Daoy (cell line): ENCODE results near the gene LINGO3. TPM values are rescaled to one million over a fixed set of nuclear protein-coding genes. Genes with fewer than 3 reads are reported as not detected.

ENCODE experiments used
- DNase-seq: peaks from one replicate; pipeline ENCODE4 v3.0.0-alpha.2; 2015; ENCODE audit warnings: low read depth
- total RNA-seq: library from RNA; depleted of rRNA; stranded (reverse); fragments of >200 nt; shearing (Covaris generic); gene quantifications from 2 replicates; pipeline ENCODE4 v1.2.3, GENCODE V29; 2014

Gene LINGO3
- total RNA-seq, 1 experiment from 2014 or later, result 0.23 TPM

DNA sequence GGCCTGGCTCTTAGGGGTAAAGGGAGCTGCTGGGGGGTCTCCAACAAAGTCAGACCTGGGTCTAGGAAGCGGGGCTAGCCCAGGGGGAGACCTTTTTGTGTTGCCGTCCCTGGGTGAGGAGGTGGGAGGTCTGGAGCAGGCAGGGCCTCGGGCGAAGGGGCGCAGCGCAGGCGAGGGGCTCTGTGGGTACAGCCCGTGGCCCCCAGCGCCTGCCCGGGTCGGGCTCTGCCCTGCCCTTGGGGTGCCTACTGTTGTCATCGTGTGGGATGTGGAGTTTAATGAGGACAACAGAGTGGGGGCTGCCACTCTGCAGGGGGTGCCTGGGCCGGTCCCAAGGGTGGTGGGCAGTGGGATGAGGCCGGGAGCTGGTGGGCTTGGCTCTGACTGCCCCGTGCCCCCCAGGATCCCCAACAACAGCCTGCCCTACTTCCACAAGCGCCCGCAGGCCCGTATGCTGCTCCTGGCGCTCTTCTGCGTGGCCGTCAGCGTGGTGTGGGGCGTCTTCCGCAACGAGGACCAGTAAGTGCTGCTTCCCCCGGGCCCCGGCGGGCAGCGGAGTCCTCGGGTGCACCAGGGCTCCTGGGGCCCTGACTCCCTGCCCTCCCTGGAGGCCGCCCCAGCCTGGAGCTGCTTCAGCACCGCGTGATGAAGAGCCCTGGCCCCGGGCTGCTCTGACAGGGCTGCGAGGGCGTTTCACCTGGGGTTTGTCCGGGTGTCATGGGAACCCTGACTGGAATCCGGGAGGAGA lies 32.7 kb upstream of the LINGO3 start:
- no peak for DNase-seq

DNA sequence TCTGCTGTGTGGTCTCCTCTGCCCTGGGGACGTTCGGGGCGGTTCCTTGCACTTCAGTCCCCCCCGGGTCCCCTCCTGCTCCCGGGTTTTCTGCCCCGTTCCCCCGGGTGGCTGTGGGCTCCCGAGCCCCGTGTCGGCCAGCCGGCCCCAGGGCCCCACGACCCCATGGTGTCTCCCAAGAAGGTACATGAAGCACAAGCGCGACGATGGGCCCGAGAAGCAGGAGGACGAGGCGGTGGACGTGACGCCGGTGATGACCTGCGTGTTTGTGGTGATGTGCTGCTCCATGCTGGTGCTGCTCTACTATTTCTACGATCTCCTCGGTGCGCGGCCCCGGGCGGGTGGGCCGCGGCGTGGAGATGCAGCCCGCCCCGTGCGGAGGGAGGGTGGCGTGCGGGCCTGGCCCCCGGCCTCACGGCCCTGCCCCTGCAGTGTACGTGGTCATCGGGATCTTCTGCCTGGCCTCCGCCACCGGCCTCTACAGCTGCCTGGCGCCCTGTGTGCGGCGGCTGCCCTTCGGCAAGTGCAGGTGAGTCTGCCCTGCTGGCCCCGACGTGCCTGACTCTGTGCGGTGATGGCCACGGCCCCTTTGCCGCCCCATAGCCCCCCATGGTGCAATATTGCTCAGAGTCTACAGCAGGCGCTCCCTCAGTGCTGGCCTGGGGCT lies 31.8 kb upstream of the LINGO3 start:
- no peak for DNase-seq

DNA sequence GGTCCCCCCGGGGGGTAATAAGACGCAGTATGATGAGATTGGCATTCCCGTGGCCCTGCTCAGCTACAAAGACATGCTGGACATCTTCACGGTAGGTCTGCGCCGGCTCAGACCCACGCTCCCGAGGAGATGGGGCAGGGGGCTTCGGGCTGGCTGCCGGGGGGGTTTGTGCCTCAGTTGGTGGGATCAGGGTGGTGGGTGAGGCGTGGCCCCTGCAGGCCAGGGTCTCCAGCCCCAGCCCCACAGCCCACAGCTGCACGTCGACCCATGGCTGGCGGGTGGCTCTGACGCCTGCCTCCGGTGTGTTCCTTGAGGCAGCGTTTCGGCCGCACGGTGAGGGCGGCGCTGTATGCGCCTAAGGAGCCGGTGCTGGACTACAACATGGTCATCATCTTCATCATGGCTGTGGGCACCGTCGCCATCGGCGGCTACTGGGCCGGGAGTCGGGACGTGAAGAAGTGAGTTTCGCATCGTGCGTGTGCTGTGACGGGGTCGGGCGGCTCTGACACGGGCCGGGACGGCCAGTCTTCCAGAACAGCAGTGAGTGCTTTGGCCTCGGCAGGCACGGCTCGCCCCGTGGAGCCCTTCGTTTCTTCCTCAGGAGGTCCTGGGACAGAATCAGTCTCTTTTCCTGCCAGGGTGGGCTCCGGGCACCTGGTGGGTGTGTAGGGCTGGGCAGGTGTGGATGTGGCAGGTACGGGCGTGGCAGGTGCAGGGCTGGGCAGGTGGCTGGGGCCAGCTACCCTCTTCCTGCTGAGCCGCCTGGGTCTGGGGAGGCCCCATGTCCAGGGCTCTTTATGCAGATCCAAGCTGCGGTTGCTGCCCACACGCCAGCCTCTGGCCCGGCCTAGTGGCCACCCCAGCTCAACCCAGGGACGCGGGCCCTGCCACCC lies 31.0 kb upstream of the LINGO3 start:
- DNase-seq, result no peak

- DNase-seq, result no peak
Measured at GRCh38 chr19:2338055-2338615, 30.2 kb upstream of the LINGO3 start.

GRCh38 chr19:2337329-2337707 lies 29.4 kb upstream of the LINGO3 start:
- no peak for DNase-seq

GRCh38 chr19:2336528-2337328 lies 28.8 kb upstream of the LINGO3 start:
- no peak for DNase-seq

DNA sequence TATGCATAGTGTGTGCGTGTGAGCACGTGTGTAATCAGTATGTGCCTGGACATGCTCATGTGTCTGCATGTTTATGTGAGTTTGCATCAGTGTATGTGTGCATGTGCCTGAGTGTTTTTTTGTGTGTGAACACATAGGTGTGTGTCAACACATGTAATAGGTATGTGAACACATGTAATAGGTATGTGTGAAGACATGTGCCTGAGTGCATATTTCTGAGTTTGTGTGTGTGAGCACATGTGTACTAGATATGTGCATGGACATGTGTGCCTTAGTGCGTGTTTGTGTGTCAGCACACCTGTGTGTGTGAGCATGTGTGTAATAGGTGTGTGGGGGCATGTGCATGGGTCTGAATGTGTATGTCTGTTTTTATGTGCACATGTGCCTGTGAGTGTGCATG lies 27.9 kb upstream of the LINGO3 start:
- DNase-seq, result no peak

DNA sequence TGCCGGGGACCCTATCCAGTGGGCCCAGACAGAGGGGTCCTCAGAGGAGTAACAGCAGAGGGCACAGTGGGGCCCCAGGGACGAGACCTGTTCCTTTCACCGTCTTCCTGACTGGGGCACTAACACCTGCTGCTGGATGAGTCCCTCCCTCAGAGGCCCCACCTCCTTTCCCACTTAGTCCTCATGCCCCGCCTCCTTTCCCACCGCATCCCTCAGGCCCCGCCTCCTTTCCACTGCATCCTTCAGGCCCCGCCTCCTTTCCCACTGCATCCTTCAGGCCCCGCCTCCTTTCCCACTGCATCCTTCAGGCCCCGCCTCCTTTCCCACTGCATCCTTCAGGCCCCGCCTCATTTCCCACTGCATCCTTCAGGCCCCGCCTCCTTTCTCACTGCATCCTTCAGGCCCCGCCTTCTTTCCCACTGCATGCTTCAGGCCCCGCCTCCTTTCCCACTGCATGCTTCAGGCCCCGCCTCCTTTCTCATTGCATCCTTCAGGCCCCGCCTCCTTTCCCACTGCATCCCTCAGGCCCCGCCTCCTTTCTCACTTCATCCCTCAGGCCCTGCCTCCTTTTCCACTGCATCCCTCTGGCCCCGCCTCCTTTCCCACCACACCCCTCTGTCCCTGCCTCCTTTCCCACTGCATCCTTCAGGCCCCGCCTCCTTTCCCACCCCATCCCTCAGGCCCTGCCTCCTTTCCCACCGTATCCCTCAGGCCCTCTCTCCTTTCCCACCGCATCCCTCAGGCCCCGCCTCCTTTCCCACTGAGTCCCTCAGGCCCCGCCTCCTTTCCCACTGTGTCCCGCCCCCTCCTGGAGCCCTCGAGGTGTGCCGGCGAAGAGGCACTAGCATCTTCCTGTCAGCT lies 27.3 kb upstream of the LINGO3 start:
- DNase-seq, result no peak

GRCh38 chr19:2334426-2334825 lies 26.5 kb upstream of the LINGO3 start:
- no peak for DNase-seq

GRCh38 chr19:2333807-2334211 lies 25.9 kb upstream of the LINGO3 start:
- no peak for DNase-seq

GRCh38 chr19:2333027-2333806 lies 25.3 kb upstream of the LINGO3 start:
- DNase-seq, result no peak

DNA sequence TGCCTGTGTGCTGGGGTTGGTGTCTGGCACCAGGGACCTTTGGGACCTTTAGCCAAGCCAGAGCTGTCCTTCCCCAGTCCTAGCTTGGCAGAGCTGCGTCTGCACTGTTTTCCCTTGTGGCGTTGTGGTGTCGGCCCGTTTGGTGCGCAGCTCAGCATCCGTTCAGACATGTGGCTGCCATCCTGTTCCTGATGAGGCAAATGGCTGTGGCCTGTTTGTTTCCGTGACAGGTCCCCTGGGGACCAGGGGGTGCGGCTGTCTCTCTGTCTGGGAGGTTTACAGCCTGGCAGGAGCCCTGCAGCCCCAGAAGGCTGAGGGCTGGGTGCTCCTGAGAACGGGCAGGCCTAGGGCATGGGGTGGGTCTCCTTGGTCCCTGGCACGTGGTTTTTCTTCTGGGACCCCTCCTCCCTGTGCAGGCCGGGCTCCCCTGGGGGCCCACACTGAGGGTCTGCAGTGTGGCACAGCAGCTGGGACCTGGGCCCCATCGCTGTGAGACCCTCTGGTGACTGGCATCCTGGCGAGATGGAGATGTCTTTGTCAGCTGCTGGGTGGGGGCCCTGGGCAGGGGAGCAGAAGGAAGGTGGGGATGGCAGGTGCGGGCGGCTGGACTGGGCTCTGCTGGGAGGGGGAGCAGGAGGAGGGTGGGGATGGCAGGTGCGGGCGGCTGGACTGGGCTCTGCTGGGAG lies 24.5 kb upstream of the LINGO3 start:
- DNase-seq, result no peak

DNA sequence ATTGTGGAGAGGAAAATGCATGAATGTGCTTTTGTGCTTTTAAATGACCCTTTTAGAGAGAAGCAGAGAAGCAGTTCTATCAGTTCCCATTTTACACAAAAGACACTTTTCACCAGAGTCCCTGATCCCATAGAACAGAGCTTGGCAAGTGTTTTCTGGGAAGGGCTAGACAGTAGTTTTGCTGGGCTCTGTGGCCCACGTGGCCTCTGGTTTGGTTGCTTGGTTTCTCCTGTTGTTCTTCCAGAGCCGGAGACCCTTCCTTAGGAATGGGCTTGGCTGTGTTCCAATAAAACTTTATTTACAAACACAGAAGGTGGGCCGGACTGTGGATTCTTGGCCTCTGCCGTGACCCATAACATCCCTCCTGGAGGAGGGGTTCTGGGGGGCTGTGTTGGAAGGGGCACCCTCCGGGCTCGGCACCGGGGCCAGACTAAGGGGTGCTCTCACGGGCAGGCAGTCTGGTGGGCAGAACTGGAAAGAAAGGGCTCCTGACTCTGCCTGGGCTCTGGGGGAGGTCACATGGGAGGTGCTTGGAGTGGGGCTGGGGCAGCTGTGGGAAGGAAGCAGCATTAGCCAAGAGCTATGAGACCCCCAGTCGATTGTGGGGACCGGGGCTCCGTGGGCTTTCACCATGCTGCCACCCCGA lies 23.8 kb upstream of the LINGO3 start:
- no peak for DNase-seq

- DNase-seq, result no peak
Measured at GRCh38 chr19:2330632-2331284, 22.8 kb upstream of the LINGO3 start.

DNA sequence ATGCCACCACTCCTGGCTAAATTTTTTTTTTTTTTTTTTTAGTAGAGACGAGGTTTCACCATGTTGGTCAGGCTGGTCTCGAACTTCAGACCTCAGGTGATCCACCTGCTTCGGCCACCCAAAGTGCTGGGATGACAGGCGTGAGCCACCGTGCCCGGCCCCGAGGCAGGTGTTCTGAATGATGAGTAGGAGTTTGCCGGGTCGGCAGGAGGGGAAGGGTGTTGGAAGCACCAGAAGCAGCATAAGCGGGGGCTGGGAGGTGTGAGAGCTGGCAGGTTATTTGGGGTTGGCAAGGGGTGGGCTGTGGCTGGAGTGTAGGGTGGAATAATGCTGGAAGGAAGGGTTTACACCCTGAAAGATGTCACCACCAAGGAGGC lies 22.3 kb upstream of the LINGO3 start:
- DNase-seq, result no peak

DNA sequence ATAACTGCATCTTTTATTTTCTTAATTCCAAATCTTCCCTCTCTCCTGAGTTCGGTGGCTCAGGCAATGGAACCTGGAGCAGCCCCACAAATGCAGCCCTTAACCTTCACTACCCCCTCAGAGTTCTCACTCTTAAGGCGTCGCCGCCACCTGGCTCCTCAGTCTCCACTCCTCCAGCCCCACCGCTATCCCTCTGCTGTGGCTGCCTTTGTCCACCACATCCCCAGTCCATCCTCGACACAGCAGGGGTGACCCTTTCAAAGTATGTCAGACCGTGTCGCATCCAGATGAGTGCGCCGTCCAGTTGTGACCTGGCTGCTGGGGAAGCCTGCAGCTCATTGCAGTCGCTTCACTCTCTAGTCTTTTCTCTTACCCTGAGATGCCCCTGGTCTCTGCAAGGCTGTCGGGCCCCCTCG lies 21.6 kb upstream of the LINGO3 start:
- no peak for DNase-seq

DNA sequence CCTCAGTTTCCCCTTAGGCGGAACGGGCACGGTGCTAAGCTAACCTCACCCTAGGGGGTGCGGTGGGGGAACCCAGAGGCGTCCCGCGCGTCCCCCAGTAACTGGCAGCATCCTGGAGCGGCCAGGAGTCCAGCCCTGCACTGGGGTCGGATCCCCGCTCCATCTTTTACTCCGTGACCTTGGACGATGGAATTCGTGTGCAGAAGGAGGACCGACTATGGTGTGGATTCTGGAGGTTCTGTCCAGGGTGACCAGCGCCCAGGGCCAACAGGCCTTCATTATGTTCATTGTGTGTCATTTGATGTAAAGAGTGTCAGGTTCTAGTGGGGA lies 21.2 kb upstream of the LINGO3 start:
- DNase-seq, result no peak
